K562 (cell line): ENCODE data around the gene MCRS1. TPM values are rescaled to one million over a fixed set of nuclear protein-coding genes. Genes with fewer than 3 reads are reported as not detected.

ENCODE experiments used
- ARNT ChIP-seq, 2 experiments: fragments of 450-650 bp; IDR thresholded peaks; 2 replicates each; pipeline ENCODE4 v1.6.1; 2016; ENCODE audit warnings: mild to moderate bottlenecking in 1 of 2
- BCOR ChIP-seq: fragments of 450-650 bp; IDR thresholded peaks from 2 replicates; pipeline ENCODE4 v1.6.1; 2016
- DACH1 ChIP-seq: fragments of 450-650 bp; IDR thresholded peaks from 2 replicates; pipeline ENCODE4 v1.6.1; 2018; ENCODE audit not compliant: partially characterized antibody
- ERF ChIP-seq: fragments of 450-650 bp; formaldehyde crosslinking; IDR thresholded peaks from 2 replicates; pipeline ENCODE4 v1.4.0; 2020; ENCODE audit warnings: mild to moderate bottlenecking, mixed read lengths
- HBP1 ChIP-seq: fragments of 450-650 bp; formaldehyde crosslinking; IDR thresholded peaks from 2 replicates; pipeline ENCODE4 v1.4.0; 2022; ENCODE audit warnings: missing genetic modification characterization
- HLTF ChIP-seq: fragments of 450-650 bp; IDR thresholded peaks from 2 replicates; pipeline ENCODE4 v1.6.1; 2016
- HMG20B ChIP-seq: fragments of 250-450 bp; sonication (Bioruptor Pico); IDR thresholded peaks from 2 replicates; pipeline ENCODE4 v1.5.0; 2021; ENCODE audit warnings: mild to moderate bottlenecking
- HOMEZ ChIP-seq: fragments of 250-450 bp; sonication (Bioruptor Pico); IDR thresholded peaks from 2 replicates; pipeline ENCODE4 v1.4.0; 2020; ENCODE audit warnings: mild to moderate bottlenecking, moderate library complexity
- NCOA4 ChIP-seq: fragments of 450-650 bp; IDR thresholded peaks from 2 replicates; pipeline ENCODE4 v1.6.1; 2018; ENCODE audit warnings: mild to moderate bottlenecking; ENCODE audit not compliant: partially characterized antibody
- RBM22 ChIP-seq: fragments of 200-400 bp; formaldehyde crosslinking; IDR thresholded peaks from 2 replicates; pipeline ENCODE4 v1.6.1; 2018; ENCODE audit warnings: low read length, low read depth; ENCODE audit not compliant: poor library complexity, severe bottlenecking
- SP2 ChIP-seq: IDR thresholded peaks from 2 replicates; pipeline ENCODE4 v1.6.1; 2011; ENCODE audit warnings: mild to moderate bottlenecking, low read depth, low read length, moderate library complexity; ENCODE audit not compliant: poor library complexity, severe bottlenecking; ENCODE audit errors: extremely low read depth
- SRSF1 ChIP-seq: fragments of 200-400 bp; formaldehyde crosslinking; IDR thresholded peaks from 2 replicates; pipeline ENCODE4 v1.6.1; 2017; ENCODE audit warnings: mild to moderate bottlenecking, low read depth, low read length, moderate library complexity
- TAL1 ChIP-seq: fragments of 450-650 bp; IDR thresholded peaks from 2 replicates; pipeline ENCODE4 v1.6.1; 2016; ENCODE audit warnings: mild to moderate bottlenecking
- TBL1XR1 ChIP-seq, 2 experiments: IDR thresholded peaks; 2 replicates each; pipeline ENCODE4 v1.6.1; 2012; ENCODE audit warnings: improper control_type of control experiment in 2 of 2, low read length in 2 of 2, mild to moderate bottlenecking in 1 of 2
- TFE3 ChIP-seq: fragments of 450-650 bp; formaldehyde crosslinking; IDR thresholded peaks from 2 replicates; pipeline ENCODE4 v1.4.0; 2020; ENCODE audit warnings: mild to moderate bottlenecking, mixed read lengths
- ZBTB2 ChIP-seq: fragments of 450-650 bp; IDR thresholded peaks from 2 replicates; pipeline ENCODE4 v1.6.1; 2016; ENCODE audit warnings: antibody characterized with exemption
- ZC3H4 ChIP-seq: sonication (generic); formaldehyde crosslinking; IDR thresholded peaks from 2 replicates; pipeline ENCODE4 v1.9.0; 2021; ENCODE audit warnings: missing genetic modification reagents, borderline replicate concordance
- ZNF41 ChIP-seq: fragments of 250-450 bp; sonication (Bioruptor Pico); conservative IDR thresholded peaks from 2 replicates; pipeline ENCODE4 v1.4.0; 2020; ENCODE audit warnings: mild to moderate bottlenecking
- polyA plus RNA-seq, 8 experiments: library from polyadenylated mRNA; depleted of rRNA in 4 of 8; stranded (reverse) in 5 of 8; unstranded in 3 of 8; fragments of >200 nt; fragmentation: Nextera tagmentation in 2 of 8; fragmentation: Illumina TruSeq in 1 of 8; extraction: Ambion mirVana in 2 of 8; extraction: Trizol in 1 of 8; gene quantifications; 2 replicates each; pipeline versions ENCODE4 v1.2.1 to v1.2.3, GENCODE V29; 2011 to 2014; ENCODE audit warnings: inconsistent platforms in 1 of 8, missing spikeins in 1 of 8
- total RNA-seq, 7 experiments: library from RNA; depleted of rRNA in 6 of 7; stranded (reverse); fragments of >200 nt in 6 of 7; fragmentation: Illumina TruSeq in 2 of 7; extraction: Trizol in 2 of 7; gene quantifications; 2 replicates each; pipeline versions ENCODE4 v1.2.1 to v1.2.3, GENCODE V29; 2011 to 2021; ENCODE audit warnings: low replicate concordance in 1 of 7

Gene MCRS1
- total and polyA plus RNA-seq, 9 of the 15 experiments (the other 6 are each of a cell fraction or from before 2014, with no cell fraction given), result 50.0 to 100 (median 73.2) TPM

- no peak for TF ChIP-seq RBM22
- TF ChIP-seq ARNT (IDR thresholded peaks at IDR 0.05), result peak in 1 of 2 experiments; percentile 33; a peak in 1 of 4 replicates
- no peak for TF ChIP-seq ERF (CRISPR knock-in tag)
- TF ChIP-seq BCOR, result 0 out of 2 replicates have a peak, but pooled peaks have one; percentile 27
- 0 out of 2 replicates have a peak, but pooled peaks have one; percentile 56 for TF ChIP-seq ZC3H4 (CRISPR knock-in tag)
- no peak for TF ChIP-seq HOMEZ (CRISPR knock-in tag)
- TF ChIP-seq HMG20B (CRISPR knock-in tag), result no peak
- TF ChIP-seq DACH1, result no peak
- peak; percentile 100 for TF ChIP-seq ZBTB2
- TF ChIP-seq TAL1, result no peak
- TF ChIP-seq ZNF41 (CRISPR knock-in tag), result no peak
- no peak for TF ChIP-seq TBL1XR1 (IDR thresholded peaks at IDR 0.05; ENCODE audit: low read length in 2 of 2)
- TF ChIP-seq HLTF, result no peak
- TF ChIP-seq SP2, result no peak
- no peak for TF ChIP-seq HBP1 (CRISPR knock-in tag)
- TF ChIP-seq SRSF1, result no peak
- no peak for TF ChIP-seq TFE3 (CRISPR knock-in tag)
- no peak for TF ChIP-seq NCOA4
Measured at GRCh38 chr12:49567611-49568441, at the start of gene MCRS1 (continued).
